Suppressor macrophage treated with lipopolysaccharide for 4 hours (primary cell): ENCODE measurements around the gene ATOH8.

Experiments used
- DNase-seq: peaks from one replicate; pipeline ENCODE4 v3.0.0-alpha.2; 2020

The ATOH8 gene

DNA sequence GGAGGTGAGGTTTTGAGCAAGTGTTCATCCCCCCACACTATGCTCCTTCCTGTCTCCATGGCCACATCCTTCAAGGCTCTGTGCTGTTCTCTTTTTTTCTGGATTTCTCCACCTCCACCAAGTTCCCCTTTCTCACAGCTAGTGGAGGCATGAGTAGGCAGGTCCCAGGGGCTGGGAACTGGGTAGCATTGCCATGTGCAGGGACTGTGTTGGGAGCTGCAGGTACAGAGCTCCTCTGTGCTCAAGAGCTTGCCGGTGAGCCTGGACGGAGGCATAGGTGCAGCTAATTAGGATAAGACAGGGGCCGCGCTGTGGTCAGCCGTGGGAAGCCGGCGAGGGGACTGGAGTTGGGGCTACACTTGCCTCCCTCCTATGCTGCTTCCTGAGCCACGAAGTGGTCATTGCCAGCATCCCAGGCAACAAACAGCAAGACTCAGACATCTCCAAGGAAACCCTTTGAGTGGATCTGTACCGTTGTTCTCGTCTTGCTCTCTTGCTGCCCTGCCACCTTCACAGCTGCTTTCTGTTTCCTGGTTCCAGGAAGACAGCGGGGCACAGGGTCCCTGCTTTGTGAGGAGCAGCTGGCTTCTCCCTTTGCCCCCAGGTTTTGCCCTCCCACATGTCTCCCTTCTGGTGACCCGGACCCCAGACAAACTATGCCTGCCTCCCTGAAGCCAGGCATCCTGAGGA is 36.9 kb downstream of the ATOH8 start:
- DNase-seq: peak; percentile 75

DNA sequence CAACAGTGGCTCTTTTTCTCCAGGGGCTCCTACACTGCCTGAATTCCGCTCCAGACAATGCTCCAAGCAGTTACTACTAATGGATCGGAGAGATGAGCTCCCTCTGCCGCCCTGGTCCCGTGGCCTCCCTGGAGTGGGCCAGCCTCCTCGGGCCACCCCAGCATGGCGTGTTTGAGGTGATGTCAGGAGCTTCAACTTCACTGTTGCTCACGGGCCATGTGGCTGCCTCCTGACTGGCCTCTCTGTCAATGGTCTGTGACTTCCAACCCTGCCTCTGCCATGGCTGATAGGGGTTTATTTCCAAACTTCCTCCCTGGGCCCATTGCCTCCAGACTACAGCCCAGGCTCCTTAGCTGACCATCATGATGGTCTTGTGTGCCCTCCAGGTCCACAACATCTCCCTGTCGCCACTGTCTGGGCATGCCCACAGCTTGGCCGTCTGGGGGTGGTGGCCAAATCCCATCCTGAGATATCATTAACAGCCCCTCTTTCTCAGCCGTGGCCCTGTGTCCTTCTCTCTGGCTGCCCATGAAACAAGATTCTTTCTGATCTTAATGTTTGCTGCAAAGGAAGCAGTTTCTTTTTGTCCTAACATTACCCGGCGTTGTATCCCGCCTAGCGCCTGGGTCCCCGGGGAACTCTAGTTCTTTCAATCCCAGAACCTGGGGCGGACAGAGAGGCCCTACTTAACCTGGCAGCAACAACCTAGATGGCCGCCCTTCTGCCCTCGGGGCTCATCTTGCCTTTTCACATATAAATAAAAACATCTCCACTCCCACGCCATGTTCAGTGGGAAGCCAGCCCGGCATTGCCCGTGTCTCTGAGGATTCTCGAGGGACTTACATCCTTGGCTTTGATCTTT is 38.1 kb downstream of the ATOH8 start:
- no peak for DNase-seq

DNA sequence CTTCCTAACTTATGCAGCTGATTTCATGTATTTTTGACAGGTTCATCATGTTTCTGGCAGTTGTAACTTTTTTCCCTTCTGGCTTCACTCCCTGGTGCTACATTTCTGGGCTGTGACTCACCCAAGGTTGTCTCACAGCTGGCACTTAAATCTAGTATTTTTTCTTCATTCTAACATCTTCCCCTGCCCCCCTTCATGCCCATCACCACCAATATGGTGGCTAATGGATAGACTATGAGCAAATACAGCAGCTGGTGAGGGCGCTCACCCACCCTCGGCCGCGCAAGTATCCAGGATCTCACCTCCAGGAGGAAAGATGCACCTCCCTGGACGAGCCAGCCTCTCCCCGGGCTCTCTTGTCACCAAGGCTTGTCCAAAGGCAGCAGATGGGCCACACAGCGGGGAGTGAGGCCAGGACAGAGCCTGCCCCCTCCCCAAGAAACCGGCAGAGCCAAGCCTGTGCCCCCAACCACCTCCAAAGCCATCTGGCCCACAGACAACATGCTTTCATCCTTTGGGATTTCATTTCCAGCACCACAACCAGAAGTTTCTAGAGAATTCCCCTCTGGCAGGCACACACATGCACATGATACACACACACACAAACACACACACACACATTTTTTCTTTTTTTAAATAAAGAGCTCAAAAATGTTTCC is 39.1 kb downstream of the ATOH8 start:
- no peak for DNase-seq

DNA sequence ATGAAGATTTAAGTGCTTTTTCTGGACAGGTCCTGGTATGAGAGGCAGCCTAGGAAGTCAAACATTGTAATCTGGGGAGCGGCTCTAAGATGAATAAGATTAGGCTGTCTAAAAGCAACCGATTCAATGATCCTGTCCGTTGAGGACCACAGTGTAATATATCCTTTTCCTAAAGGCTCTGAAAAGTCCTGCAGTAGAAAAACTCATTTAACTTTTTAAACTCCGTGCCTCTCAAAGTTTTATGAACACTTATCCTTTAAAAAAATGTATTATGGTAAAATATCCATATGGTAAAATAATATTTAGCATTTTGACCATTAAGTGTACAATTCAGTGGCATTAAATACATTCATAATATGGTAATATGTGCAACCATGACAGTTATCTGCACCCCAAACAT is 39.8 kb downstream of the ATOH8 start:
- DNase-seq: no peak

DNA sequence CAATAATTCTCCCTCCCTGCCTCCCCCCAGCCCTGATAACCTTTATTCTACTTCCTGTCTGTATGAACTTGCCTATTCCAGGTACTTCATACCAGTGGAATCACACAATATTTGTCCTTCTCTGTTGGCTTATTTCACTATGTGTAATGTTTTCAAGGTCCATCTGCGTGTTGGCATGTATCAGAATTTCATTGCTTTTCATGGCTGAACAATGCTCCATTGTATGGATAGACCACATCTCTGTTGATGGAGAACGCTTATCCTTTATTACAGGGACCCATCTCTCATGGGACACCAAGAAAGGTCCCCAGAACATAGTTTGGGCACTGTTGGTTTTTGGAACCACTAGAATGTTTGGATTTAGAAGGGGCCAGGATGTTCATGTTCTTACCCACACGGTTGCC is 40.2 kb downstream of the ATOH8 start:
- DNase-seq: no peak

DNA sequence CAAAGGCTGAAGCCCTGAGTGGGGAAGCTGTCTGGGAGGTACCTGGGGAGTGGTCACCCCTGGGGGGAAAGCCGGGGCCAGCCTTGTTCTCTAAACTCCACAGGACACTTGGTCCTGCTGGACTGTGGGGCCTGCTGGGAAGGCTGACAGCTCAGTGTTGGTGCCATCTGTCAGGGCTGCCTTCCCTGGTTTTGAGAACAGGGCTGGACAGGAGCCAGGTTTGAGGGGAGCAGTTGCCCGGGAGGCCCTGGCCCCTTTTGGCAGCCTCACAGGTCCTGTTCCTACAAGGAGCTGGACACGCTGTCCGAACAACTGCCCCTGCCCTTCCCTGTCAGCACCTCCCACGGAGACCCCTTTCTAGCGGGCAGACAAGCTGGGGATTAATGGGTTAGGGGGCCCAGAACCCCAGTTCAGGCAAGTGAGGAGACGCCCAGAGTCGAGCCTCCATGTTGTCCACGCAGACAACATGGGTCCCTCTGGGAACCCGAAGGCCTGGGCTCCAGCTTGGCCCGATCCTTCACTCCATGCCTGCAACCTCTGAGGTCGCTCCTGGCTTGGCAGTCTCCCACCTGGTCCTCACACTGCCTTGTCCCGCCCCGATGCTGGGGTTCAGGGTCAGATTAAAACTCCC is 40.8 kb downstream of the ATOH8 start:
- no peak for DNase-seq

DNA sequence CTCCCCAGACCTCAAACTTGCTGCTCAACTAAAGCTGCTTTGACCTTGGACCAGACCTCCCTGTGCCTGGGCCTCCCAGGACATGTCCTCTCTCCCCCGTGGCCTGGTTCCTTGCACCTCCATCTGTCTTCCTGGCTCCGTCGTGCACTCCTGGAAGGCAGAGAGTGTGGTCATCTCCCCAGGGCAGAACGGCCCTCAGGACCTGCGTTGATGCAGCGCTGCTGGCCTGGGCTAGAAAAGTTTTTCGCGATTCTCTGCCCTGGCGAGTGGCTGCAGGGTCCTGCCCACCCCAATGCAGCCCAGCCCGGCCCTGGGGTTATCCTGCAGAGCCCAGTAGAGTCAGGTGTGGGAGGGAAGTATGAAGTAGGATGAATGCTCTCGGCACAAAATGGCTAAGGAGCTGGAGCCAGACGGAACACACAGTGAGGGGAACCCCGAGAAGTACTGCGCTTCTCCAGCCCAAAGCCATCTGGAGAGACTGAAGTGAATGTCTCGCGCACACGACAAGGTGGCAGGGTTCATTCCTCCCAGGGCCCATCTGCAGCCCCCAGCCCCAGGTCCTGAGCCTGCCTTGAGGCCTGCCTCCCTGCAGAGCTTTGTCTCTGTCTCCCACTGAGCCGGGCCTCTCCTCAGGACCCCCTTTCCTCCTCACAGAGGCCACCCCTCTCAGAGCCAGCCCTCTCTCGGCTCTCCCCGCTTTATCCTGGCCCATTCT is 41.7 kb downstream of the ATOH8 start:
- DNase-seq: no peak

DNA sequence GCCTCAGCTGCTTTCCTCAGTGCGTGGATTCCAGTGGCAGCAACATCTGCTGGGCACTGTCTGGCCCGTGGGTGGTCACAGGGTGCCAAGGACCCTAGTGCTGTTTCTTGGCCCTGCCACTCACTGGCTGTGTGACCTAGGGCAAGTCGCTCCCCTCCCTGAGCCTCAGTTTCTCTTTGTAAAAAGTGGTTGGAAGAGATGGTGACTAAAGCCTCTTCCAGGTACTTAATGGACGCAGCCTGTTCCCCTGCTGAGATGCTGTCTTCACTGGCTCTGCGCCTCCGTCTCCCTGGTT is 42.2 kb downstream of the ATOH8 start:
- DNase-seq: no peak

DNA sequence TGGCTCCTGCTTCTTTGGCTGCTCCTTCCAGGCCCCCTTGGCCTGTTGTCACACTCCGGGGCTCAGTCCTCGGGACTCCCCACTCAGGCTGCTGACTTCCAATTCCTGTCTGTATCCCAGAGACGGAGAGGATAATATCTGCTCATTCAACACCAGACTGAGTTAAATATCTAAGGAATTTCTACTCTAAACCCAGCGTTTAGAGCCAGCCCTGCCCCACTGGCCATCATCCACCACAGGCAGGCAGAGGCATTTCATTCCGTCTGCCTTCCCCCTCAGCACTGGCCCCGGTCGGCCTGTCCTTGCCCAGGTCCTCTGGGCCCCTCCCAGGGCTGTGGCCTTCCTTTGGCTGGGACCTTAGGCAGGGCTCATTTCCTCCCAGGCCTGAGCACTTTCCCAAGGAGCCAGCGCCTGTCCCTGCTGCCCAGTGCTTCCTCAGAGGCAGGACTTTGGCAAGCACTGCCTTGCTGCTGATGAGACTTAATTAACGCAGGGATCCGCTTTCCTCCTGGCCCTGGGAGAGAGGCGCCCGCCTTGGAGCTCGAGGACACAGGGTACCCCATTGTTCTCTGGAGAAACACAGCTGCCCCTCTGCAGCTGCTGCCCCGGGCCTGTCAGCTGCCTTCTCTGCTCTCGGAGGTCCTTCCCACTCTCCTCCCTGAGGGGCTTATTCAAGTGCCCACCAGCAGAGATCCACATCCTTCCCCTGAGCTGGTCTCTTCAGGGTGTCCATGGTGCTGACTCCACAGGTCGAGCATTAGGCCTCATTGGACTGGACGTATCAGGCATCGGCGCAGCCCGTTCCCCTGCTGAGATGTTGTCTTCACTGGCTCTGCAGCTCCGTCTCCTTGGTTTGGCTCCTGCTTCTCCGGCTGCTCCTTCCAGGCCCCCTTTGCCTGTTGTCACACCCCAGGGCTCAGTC is 42.8 kb downstream of the ATOH8 start:
- no peak for DNase-seq

DNA sequence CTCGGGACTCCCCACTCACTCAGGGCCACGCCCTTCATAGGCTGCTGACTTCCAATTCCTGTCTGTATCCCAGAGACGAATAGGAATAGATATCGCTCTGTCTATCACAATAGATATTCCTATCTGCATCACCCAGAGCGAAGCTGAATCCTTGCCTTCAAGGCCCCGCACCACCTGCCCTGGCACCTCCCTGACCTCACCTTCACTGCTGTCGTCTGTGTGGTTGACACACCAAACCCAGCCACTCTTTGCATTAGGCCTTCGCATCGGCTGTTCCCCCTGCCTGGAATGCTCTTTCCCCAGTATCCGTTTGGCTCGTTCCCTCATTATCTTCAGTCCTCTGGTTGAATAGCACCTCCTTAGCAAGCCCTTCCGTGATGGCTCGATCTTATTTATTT is 43.5 kb downstream of the ATOH8 start:
- no peak for DNase-seq

DNA sequence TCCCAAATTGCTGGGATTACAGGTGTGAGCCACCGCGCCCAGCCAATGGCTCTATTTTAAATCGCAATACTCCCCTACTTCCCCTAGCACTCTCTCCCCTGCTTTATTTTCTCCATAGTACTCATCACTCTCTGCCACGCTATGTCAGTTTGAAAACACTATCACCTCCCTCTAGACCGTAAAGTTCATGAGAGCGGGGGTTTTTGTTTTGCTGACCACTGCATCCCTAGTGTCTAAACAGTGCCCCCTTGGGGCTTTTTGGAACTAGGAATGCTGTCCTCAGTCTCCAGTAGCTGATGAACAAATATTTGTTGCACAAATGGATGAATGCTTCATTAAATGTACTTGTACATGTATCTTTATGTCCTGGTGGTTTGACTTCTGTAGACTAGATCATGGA is 44.1 kb downstream of the ATOH8 start:
- DNase-seq: peak; percentile 59

DNA sequence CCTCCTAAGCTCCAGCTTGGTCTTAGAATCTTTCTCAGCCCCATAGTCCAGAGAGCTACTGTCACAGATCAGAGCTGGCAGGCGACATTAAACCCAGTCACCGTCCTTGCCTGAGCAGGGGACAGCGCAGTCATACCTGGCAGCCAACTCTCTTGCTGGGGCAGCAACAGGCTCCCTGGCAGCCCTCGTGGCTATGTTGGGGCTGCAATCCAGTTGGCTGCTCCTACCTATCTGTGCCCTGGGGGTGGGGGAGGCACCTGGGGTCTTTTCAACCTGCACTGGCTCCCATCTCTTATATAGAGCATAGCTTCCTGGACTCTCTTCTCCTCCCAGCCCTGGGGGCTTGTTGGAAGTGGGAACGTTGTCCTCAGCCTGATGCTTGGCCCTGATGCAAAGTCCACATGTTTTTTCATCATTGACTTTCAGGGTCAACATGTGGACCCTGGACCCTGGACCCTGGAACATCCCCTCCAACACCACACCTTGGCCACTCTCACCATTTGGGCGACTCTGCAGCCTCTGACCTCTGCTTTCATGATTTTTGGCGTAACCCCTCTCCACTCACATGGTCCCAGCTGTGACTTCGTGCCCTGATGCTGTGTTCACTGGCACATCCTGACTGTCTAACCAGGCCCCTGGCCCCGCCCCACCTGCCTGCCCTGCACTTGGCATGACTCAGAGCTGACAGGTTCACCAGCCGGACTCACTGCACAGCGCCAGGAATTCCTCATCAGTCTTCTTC is 45.6 kb downstream of the ATOH8 start:
- DNase-seq: no peak

DNA sequence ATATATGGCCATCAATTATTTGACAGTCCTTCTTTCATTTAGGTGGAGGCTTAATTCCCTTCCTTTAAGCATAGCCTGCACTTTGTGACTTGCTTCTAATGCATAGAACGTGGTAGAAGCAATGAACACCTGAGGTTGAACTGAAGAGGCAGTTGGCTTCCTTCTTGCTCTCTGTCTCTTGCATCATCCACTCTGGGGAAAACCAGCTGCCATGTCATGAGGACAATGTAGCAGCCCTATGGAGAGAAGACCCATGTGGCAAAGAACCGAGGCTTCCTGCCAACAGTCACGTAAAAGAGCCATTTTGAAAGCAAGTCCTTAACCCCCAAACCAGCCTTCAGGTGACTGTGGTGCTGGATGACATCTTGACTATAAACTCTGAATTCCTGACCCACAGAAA is 46.8 kb downstream of the ATOH8 start:
- DNase-seq: peak; percentile 43

DNA sequence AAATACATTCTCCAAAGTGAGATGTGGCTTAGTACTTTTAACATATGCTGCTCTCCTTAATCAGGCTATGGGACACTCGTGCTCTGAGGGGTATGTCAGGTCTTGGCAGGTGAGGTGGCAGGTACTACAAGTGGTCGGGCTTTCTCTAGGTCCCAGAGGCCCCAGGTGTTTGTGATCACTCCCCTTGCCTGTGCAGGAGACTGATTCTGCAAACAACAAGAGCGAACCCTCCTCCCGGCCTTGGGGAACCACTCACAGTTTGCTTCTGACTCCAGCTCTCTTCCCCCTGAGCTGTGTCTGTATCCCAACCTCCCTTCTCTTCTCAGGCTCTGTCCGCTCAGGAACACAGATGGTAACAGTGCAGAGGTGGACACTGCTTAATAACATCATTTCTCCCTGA is 48.1 kb downstream of the ATOH8 start:
- DNase-seq: no peak

DNA sequence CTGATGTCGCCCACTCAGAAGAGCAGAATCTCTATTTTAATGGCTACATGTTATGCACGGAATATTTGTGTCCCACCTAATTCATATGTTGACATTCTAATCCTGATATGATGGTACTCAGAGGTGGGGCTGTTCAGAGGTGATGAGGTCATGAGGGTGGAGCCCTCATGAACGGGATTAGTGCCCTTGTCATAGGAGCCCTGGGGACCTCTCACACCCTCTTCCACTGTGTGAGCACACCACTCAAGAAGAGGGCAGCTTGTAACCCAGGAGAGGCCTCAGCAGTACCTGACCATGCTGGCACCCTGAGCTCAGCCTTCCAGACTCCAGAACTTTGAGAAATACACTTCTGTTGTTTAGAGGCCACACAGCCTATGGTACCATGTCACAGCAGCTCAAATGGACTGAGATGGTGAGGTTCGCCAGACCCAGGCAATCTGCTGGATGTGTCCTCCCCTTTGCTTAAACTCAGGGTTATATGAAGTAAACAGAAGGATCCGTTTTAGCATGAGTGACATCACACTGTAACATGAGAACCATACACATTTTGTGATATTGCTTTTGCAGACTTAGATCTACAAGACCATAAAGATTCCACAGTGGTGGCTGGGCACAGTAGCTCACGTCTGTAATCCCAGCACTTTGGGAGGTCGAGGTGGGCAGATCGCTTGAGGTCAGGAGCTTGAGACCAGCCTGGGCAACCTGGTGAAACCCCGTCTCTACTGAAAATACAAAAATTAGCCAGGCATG is 48.7 kb downstream of the ATOH8 start:
- DNase-seq: no peak

DNA sequence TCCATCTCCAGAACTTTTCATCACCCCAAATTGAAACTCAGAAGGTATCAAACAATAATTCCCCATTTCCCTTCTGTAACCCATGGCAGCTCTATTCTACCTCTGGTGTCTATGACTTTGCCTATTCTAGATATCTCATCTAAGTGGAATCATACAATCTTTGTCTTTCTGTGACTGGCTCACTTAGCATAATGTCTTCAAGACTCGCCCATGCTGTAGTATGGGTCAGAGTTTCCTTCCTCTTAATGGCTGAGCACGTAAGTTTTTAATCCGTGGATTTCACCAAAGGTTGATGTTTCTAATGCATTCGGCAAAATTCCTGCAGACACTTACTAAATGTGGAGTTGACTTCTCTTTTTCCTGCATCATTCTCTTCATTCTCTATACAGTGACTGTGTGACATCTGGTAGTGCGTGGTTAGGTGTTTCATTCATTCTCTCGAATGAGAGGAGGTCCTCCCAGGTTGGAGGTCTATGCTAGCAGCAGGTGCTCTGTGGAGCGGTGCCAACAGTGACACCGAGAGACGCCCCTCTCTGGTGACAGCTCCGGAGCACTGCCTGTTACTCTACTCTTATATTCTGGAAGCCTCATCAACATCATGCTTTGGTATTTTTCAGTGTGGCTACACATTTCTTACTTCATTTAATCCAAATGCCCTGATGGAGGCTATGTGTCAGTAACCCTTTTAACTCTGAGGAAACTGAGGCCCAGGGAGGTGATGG is 50.1 kb downstream of the ATOH8 start:
- DNase-seq: peak; percentile 21

DNA sequence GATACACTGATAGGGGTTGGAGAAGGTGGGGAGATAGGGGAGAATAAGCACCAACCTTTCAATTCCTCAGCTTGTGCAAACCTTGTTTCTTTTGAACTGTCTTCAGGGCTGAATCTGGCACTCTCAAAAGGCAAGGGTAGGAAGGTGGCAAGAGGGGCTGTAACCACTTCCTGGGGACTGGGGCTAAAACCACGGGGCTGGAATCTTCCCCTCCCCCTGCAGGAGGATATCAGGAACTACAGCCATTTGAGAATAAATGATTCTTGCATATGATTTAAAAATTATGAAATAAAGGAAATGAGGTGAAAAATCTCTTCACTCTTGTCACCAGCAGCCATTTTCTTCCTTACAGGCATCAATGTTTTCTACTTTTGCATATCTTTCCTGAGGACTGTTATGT is 50.8 kb downstream of the ATOH8 start:
- DNase-seq: peak; percentile 43

DNA sequence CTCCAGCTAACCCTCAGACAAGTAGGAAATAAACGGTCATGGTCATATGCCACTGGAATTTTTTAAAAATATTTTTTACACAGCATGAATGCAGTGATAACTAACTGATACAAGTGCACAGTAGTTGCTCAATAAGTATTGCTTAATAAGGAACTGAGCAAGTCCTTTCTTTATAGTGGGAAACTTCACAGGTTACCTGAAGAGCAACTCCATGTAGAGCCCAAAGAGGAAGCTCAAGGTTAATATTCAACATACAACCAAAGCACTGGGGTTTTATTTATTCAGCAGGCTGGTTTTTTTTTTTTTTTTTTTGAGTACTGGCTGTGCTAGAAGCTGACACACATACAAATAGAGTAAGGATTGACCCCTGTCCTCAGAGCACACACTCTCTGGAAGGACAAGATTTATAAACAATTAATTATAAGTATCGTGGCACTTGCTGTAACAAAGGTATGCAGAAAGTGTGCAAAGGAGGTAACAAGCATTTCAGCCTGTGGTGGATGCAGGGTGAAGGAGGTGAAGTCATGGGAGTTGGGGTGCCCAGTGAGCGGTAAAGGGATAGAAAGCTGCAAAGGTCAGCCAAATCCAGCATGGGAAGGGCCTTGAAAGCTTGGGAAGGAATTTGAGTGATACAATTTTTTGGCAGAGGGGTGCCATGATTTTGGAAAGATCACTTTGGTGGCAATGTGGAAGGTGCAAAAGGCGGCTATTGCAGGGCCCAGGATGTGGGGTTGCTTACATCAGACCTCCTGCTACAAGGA is 52.7 kb downstream of the ATOH8 start:
- peak; percentile 22 for DNase-seq

DNA sequence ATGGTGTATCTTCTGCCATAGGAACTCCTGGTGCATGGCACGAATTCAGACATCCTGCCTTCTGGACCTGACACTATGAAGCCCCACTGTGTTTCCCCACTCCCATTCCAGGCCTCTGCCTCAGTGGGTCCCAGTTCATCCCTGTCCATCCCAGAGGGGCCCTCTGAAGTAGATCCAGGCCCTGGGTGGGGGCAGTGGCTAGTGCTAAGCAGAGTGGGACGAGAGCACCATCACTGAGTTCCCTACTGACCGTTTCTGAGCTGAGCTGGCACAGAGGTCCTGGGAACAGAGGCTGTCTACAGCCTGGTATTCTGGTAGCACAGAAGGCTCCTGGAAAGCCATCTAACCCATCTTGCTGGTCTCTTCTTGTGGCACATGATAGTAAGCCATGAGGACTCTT is 54.0 kb downstream of the ATOH8 start:
- DNase-seq: no peak
